Smooth muscle cell (in vitro differentiated cells): ENCODE data around the gene SPOCK1. TPM values are rescaled to one million over a fixed set of nuclear protein-coding genes. Genes with fewer than 3 reads are reported as not detected.

Source experiments
- DNase-seq: peaks from one replicate; lab custom pipeline; 2025; ENCODE audit not compliant: unreplicated experiment; lab: John Stamatoyannopoulos, UW
- H2AFZ ChIP-seq: fragments of 200-600 bp; sonication (generic); 2 replicates; pipeline ENCODE4 v1.6.0; 2016; ENCODE audit warnings: antibody characterized with exemption, low read depth, mild to moderate bottlenecking
- H3F3A ChIP-seq: fragments of 200-600 bp; sonication (generic); 2 replicates; pipeline ENCODE4 v1.6.0; 2017; ENCODE audit warnings: antibody characterized with exemption, low read depth
- H3K27ac ChIP-seq: fragments of 200-600 bp; sonication (generic); 2 replicates; pipeline ENCODE4 v1.5.1; 2016; ENCODE audit warnings: low read depth, mild to moderate bottlenecking
- H3K27me3 ChIP-seq: fragments of 200-600 bp; sonication (generic); 2 replicates; pipeline ENCODE4 v1.6.1; 2016; ENCODE audit warnings: low read depth, mild to moderate bottlenecking
- H3K36me3 ChIP-seq: fragments of 200-600 bp; sonication (generic); 2 replicates; pipeline ENCODE4 v1.5.1; 2016; ENCODE audit warnings: low read depth
- H3K4me1 ChIP-seq: fragments of 200-600 bp; sonication (generic); 2 replicates; pipeline ENCODE4 v1.5.1; 2016; ENCODE audit warnings: low read depth
- H3K4me2 ChIP-seq: fragments of 200-600 bp; sonication (generic); 2 replicates; pipeline ENCODE4 v1.6.0; 2016; ENCODE audit warnings: mild to moderate bottlenecking
- H3K4me3 ChIP-seq: fragments of 200-600 bp; sonication (generic); 2 replicates; pipeline ENCODE4 v1.5.1; 2016; ENCODE audit warnings: mild to moderate bottlenecking
- H3K79me2 ChIP-seq: fragments of 200-600 bp; sonication (generic); 2 replicates; pipeline ENCODE4 v1.6.0; 2016; ENCODE audit warnings: low read depth, mild to moderate bottlenecking
- H3K9ac ChIP-seq: fragments of 200-600 bp; sonication (generic); 2 replicates; pipeline ENCODE4 v1.6.0; 2016; ENCODE audit warnings: low read depth
- H3K9me3 ChIP-seq: fragments of 200-600 bp; sonication (generic); replicated peaks from 2 replicates; pipeline ENCODE4 v1.5.1; 2016; ENCODE audit warnings: low read depth
- H4K20me1 ChIP-seq: fragments of 200-600 bp; sonication (generic); 2 replicates; pipeline ENCODE4 v1.6.0; 2016; ENCODE audit warnings: low read depth
- CTCF ChIP-seq: fragments of 200-600 bp; sonication (generic); IDR thresholded peaks from 2 replicates; pipeline ENCODE4 v1.5.1; 2017; ENCODE audit warnings: borderline replicate concordance, mild to moderate bottlenecking, antibody characterized with exemption; ENCODE audit not compliant: insufficient read depth, poor library complexity, severe bottlenecking
- WGBS: methylation state at CpG from one replicate; pipeline ENCODE4 v1.1.7; 2016; ENCODE audit warnings: low lambda C conversion rate; 5-methylcytosine and 5-hydroxymethylcytosine counted together
- polyA plus RNA-seq: library from polyadenylated mRNA; unstranded; fragments of >200 nt; fragmentation: Nextera tagmentation; extraction: Ambion mirVana; gene quantifications from 2 replicates; pipeline ENCODE4 v1.2.1, GENCODE V29; 2016
- total RNA-seq: library from RNA; depleted of rRNA; stranded (reverse); fragments of >200 nt; gene quantifications from 2 replicates; pipeline ENCODE4 v1.2.3, GENCODE V29; 2014

SPOCK1 gene
- total and polyA plus RNA-seq, 2 experiments from 2014 or later: 56.2 to 80.0 TPM

- Histone ChIP-seq H3K27ac (peak overlapping the region; percentile 8), H3K4me1 (no peaks in the 10 kb centered on the region), H3K4me3 (no peak overlapping the region), H3K79me2 (no peaks in the 10 kb centered on the region), H3K9ac (no peak overlapping the region), H3K27me3 (no peaks in the 10 kb centered on the region), H4K20me1 (no peaks in the 10 kb centered on the region), H3F3A (no peaks in the 10 kb centered on the region), H3K9me3 (no peaks in the 10 kb centered on the region), H3K36me3 (no peaks in the 10 kb centered on the region), H3K4me2 (peak overlapping the region; percentile 34), H2AFZ (no peak overlapping the region)
- WGBS: 49% methylated on average over 2 of the region's 2 CpGs
- no peak for DNase-seq
- no peak for TF ChIP-seq CTCF
Measured at GRCh38 chr5:137214446-137215189, 284.5 kb downstream of the SPOCK1 start.

GRCh38 chr5:137212471-137212870 is 286.7 kb downstream of the SPOCK1 start:
- Histone ChIP-seq H3K4me3 (no peak overlapping the region), H3K9me3 (no peaks in the 10 kb centered on the region), H3K27me3 (no peaks in the 10 kb centered on the region), H2AFZ (no peak overlapping the region), H4K20me1 (no peaks in the 10 kb centered on the region), H3K36me3 (no peaks in the 10 kb centered on the region), H3F3A (no peaks in the 10 kb centered on the region), H3K4me2 (no peak overlapping the region), H3K79me2 (no peaks in the 10 kb centered on the region), H3K9ac (no peak overlapping the region), H3K27ac (no peak overlapping the region), H3K4me1 (no peaks in the 10 kb centered on the region)
- DNase-seq: no peak
- TF ChIP-seq CTCF: no peak
- 94% methylated on average over 3 of the region's 3 CpGs for WGBS

- Histone ChIP-seq H3K27me3 (no peaks in the 10 kb centered on the region), H3K4me2 (no peak overlapping the region), H3K4me1 (peaks cover 7% of the 10 kb centered on the region), H4K20me1 (no peaks in the 10 kb centered on the region), H3K27ac (no peak overlapping the region), H3K36me3 (no peaks in the 10 kb centered on the region), H3K9ac (no peak overlapping the region), H3K79me2 (no peaks in the 10 kb centered on the region), H3K4me3 (no peak overlapping the region), H3F3A (no peaks in the 10 kb centered on the region), H3K9me3 (no peaks in the 10 kb centered on the region), H2AFZ (no peak overlapping the region)
- TF ChIP-seq CTCF: no peak
- 90% methylated on average over 9 of the region's 9 CpGs for WGBS
- no peak for DNase-seq
Measured at GRCh38 chr5:137209232-137209809, 289.8 kb downstream of the SPOCK1 start.
